BJ (cell line): ENCODE data around the gene ALG10. TPM values are rescaled to one million over a fixed set of nuclear protein-coding genes. Genes with fewer than 3 reads are reported as not detected.
"Not testable (repeated sequence)": the region's sequence is repeated elsewhere in the genome, so short reads cannot be mapped to it uniquely, and the experiment has no call there.

ENCODE experiments used
- CTCF ChIA-PET: fragments of 350-600 bp; formaldehyde crosslinking; extraction: SDS; loops from one replicate; lab custom pipeline; 2021; ENCODE audit warnings: antibody characterized with exemption, inconsistent platforms; lab: Yijun Ruan, JAX
- POLR2A ChIA-PET: fragments of 300-600 bp; sonication (Branson Sonifier 250); formaldehyde crosslinking; extraction: SDS; loops from one replicate; lab custom pipeline; 2021; ENCODE audit warnings: antibody characterized with exemption; lab: Charles Lee
- DNase-seq: peaks from one replicate; pipeline ENCODE4 v3.0.0-alpha.2; 2011; ENCODE audit warnings: low read depth
- H3K27me3 ChIP-seq: 2 replicates; pipeline ENCODE4 v1.6.0; 2011; ENCODE audit warnings: low read length; ENCODE audit not compliant: control insufficient read depth, insufficient read depth
- H3K36me3 ChIP-seq: 2 replicates; pipeline ENCODE4 v1.5.1; 2011; ENCODE audit warnings: low read length; ENCODE audit not compliant: control insufficient read depth, insufficient read depth
- H3K4me3 ChIP-seq: 2 replicates; pipeline ENCODE4 v1.5.1; 2011; ENCODE audit warnings: low read depth, mild to moderate bottlenecking, control low read depth, low read length
- CTCF ChIP-seq: IDR thresholded peaks from 2 replicates; pipeline ENCODE4 v1.5.1; 2011; ENCODE audit warnings: low read depth, mild to moderate bottlenecking, control low read depth, inconsistent platforms, low read length, moderate library complexity; ENCODE audit not compliant: insufficient read depth
- polyA minus RNA-seq: library from RNA; depleted of rRNA, polyadenylated mRNA; stranded (reverse); fragments of >200 nt; gene quantifications from 2 replicates; pipeline ENCODE4 v1.2.3, GENCODE V29; 2011; rRNA and poly(A)+ RNA removed
- polyA plus RNA-seq: library from polyadenylated mRNA; depleted of rRNA; stranded (reverse); fragments of >200 nt; gene quantifications from 2 replicates; pipeline ENCODE4 v1.2.3, GENCODE V29; 2011; rRNA removed

Gene ALG10
- 5.9 and 8.7 TPM in 2 replicates for polyA plus RNA-seq
- polyA minus RNA-seq: 16.1 and 18.4 TPM in 2 replicates

GRCh38 chr12:34022079-34022830 lies at the start of gene ALG10:
Gene ALG10 (plus strand): TSS chr12:34022496. CDS start chr12:34022600, 104 bp downstream.
- Histone ChIP-seq H3K27me3 (no peaks in the 10 kb centered on the region), H3K36me3 (no peaks in the 10 kb centered on the region), H3K4me3 (peak within 1 kb of the TSS; percentile 52)
- ChIA-PET CTCF (interaction anchor here (1.0 to 4.6 kb wide), 4 partner anchors 14 to 1454 kb away, joined by 3 to 57 read pairs (median 4); partner anchors contain the start of gene YARS2), POLR2A (interaction anchor here (0.5 to 1.0 kb wide), 5 partner anchors 1235 to 1939 kb away, joined by 5 to 15 read pairs (median 8); partner anchors contain the start of gene YARS2)
- peak; percentile 64 for TF ChIP-seq CTCF
- peak; percentile 82 for DNase-seq

GRCh38 chr12:33972884-33973283 lies 49.4 kb upstream of the ALG10 start:
- H3K36me3 ChIP-seq, H3K4me3 ChIP-seq, H3K27me3 ChIP-seq, CTCF ChIA-PET, POLR2A ChIA-PET, DNase-seq: not testable (repeated sequence)

GRCh38 chr12:33977887-33978286 lies 44.4 kb upstream of the ALG10 start:
- no peak for DNase-seq
- Histone ChIP-seq H3K4me3 (no peak overlapping the region), H3K36me3 (no peaks in the 10 kb centered on the region), H3K27me3 (no peaks in the 10 kb centered on the region)
- POLR2A ChIA-PET: no interaction called here
- CTCF ChIA-PET: no interaction called here
- no peak for TF ChIP-seq CTCF

- TF ChIP-seq CTCF: no peak
- H3K4me3 ChIP-seq: no peak overlapping the region
- CTCF ChIA-PET: no interaction called here
- H3K27me3 ChIP-seq: no peaks in the 10 kb centered on the region
- no peaks in the 10 kb centered on the region for H3K36me3 ChIP-seq
- DNase-seq: no peak
- POLR2A ChIA-PET: no interaction called here
Measured at GRCh38 chr12:33988197-33988805, 34.0 kb upstream of the ALG10 start.

GRCh38 chr12:33988913-33989312 lies 33.4 kb upstream of the ALG10 start:
- DNase-seq: no peak
- CTCF ChIA-PET: no interaction called here
- Histone ChIP-seq H3K4me3 (no peak overlapping the region), H3K36me3 (no peaks in the 10 kb centered on the region), H3K27me3 (no peaks in the 10 kb centered on the region)
- TF ChIP-seq CTCF: no peak
- POLR2A ChIA-PET: no interaction called here
